H9 (cell line): Measurements from ENCODE around the gene SCN8A. TPM values are rescaled to one million over a fixed set of nuclear protein-coding genes. Genes with fewer than 3 reads are reported as not detected.

Experiments used
- DNase-seq: peaks from one replicate; pipeline ENCODE4 v3.0.0-alpha.2; 2017
- H2AFZ ChIP-seq: one replicate; pipeline ENCODE4 v1.6.1; 2013; ENCODE audit warnings: mild to moderate bottlenecking, low read length, control low read depth, moderate library complexity
- H2AK5ac ChIP-seq: 2 replicates; pipeline ENCODE4 v1.6.1; 2013; ENCODE audit warnings: low read length, control low read depth, mixed read lengths; ENCODE audit not compliant: insufficient read length
- H2BK120ac ChIP-seq: one replicate; pipeline ENCODE4 v1.6.1; 2013; ENCODE audit warnings: low read depth, mild to moderate bottlenecking, low read length, control low read depth, inconsistent platforms; ENCODE audit not compliant: poor library complexity, severe bottlenecking
- H2BK12ac ChIP-seq: 2 replicates; pipeline ENCODE4 v1.6.1; 2013; ENCODE audit warnings: low read length, control low read depth, mixed read lengths, low read depth; ENCODE audit not compliant: insufficient read length
- H2BK15ac ChIP-seq: 2 replicates; pipeline ENCODE4 v1.6.1; 2013; ENCODE audit warnings: low read depth, low read length, control low read depth
- H2BK20ac ChIP-seq: one replicate; pipeline ENCODE4 v1.6.1; 2013; ENCODE audit warnings: low read depth, mild to moderate bottlenecking, low read length, control low read depth, inconsistent platforms; ENCODE audit not compliant: poor library complexity, severe bottlenecking
- H2BK5ac ChIP-seq: 2 replicates; pipeline ENCODE4 v1.6.1; 2013; ENCODE audit warnings: low read length, control low read depth, mixed read lengths; ENCODE audit not compliant: insufficient read length
- H3K14ac ChIP-seq: 2 replicates; pipeline ENCODE4 v1.6.1; 2013; ENCODE audit warnings: low read length, control low read depth; ENCODE audit not compliant: insufficient read depth
- H3K18ac ChIP-seq: 2 replicates; pipeline ENCODE4 v1.6.1; 2013; ENCODE audit warnings: low read depth, mild to moderate bottlenecking, mixed read lengths, low read length, control low read depth; ENCODE audit not compliant: insufficient read length
- H3K23ac ChIP-seq: 2 replicates; pipeline ENCODE4 v1.6.1; 2013; ENCODE audit warnings: low read length, control low read depth, mixed read lengths, low read depth; ENCODE audit not compliant: insufficient read length
- H3K23me2 ChIP-seq: 2 replicates; pipeline ENCODE4 v1.6.1; 2013; ENCODE audit warnings: low read depth, mild to moderate bottlenecking, mixed read lengths, low read length, control low read depth; ENCODE audit not compliant: insufficient read length, poor library complexity, severe bottlenecking
- H3K27ac ChIP-seq: 2 replicates; pipeline ENCODE4 v1.5.1; 2013; ENCODE audit warnings: low read length, control low read depth, mixed read lengths, low read depth; ENCODE audit not compliant: insufficient read length
- H3K27me3 ChIP-seq: 2 replicates; pipeline ENCODE4 v1.6.1; 2013; ENCODE audit warnings: low read length, control low read depth, inconsistent platforms; ENCODE audit not compliant: insufficient read depth
- H3K4ac ChIP-seq: 2 replicates; pipeline ENCODE4 v1.6.1; 2013; ENCODE audit warnings: low read depth, mild to moderate bottlenecking, control low read depth, inconsistent platforms, low read length, moderate library complexity
- H3K4me1 ChIP-seq: 2 replicates; pipeline ENCODE4 v1.6.1; 2013; ENCODE audit warnings: low read length, control low read depth, inconsistent platforms; ENCODE audit not compliant: insufficient read depth
- H3K4me2 ChIP-seq: 2 replicates; pipeline ENCODE4 v1.6.1; 2013; ENCODE audit warnings: low read length, control low read depth, mixed read lengths; ENCODE audit not compliant: insufficient read length, insufficient read depth
- H3K56ac ChIP-seq: 2 replicates; pipeline ENCODE4 v1.6.1; 2013; ENCODE audit warnings: low read depth, mild to moderate bottlenecking, mixed read lengths, low read length, control low read depth; ENCODE audit not compliant: insufficient read length
- H3K79me1 ChIP-seq: 2 replicates; pipeline ENCODE4 v1.6.1; 2013; ENCODE audit warnings: low read depth, mild to moderate bottlenecking, moderate library complexity, low read length, control low read depth, inconsistent platforms; ENCODE audit not compliant: insufficient read depth, poor library complexity, severe bottlenecking
- H3K79me2 ChIP-seq: 2 replicates; pipeline ENCODE4 v1.6.1; 2013; ENCODE audit warnings: low read length, control low read depth, inconsistent platforms; ENCODE audit not compliant: insufficient read depth
- H3K9ac ChIP-seq: 2 replicates; pipeline ENCODE4 v1.6.1; 2013; ENCODE audit warnings: low read length, control low read depth, mixed read lengths; ENCODE audit not compliant: insufficient read length; ENCODE audit errors: extremely low read depth
- H3K9me3 ChIP-seq: one replicate; pipeline ENCODE4 v1.6.1; 2013; ENCODE audit warnings: low read depth, low read length, inconsistent platforms; ENCODE audit not compliant: control insufficient read depth
- H3T11ph ChIP-seq: one replicate; pipeline ENCODE4 v1.6.1; 2013; ENCODE audit warnings: mild to moderate bottlenecking, low read length, control low read depth, inconsistent platforms
- H4K20me1 ChIP-seq: one replicate; pipeline ENCODE4 v1.6.1; 2013; ENCODE audit not compliant: control insufficient read depth, insufficient read length, insufficient read depth
- H4K5ac ChIP-seq: 2 replicates; pipeline ENCODE4 v1.6.1; 2013; ENCODE audit warnings: low read depth, mild to moderate bottlenecking, mixed read lengths, low read length, control low read depth; ENCODE audit not compliant: insufficient read length
- H4K8ac ChIP-seq: replicated peaks from 2 replicates; pipeline ENCODE4 v1.6.1; 2013; ENCODE audit warnings: low read length, control low read depth, mixed read lengths, low read depth; ENCODE audit not compliant: insufficient read length
- H4K91ac ChIP-seq: 2 replicates; pipeline ENCODE4 v1.6.1; 2013; ENCODE audit warnings: low read depth, mild to moderate bottlenecking, moderate library complexity, mixed read lengths, low read length, control low read depth; ENCODE audit not compliant: insufficient read length
- H3K27ac Mint-ChIP-seq, 3 experiments: 2 replicates in 2 of 3; 3 replicates in 1 of 3; pipeline ENCODE4 v1.8.0; 2020 to 2021; ENCODE audit warnings: mixed read lengths in 3 of 3, mild to moderate bottlenecking in 1 of 3, moderate library complexity in 1 of 3
- H3K27me3 Mint-ChIP-seq: 2 replicates; pipeline ENCODE4 v1.8.0; 2021; ENCODE audit warnings: low read depth, mild to moderate bottlenecking, moderate library complexity, mixed read lengths
- H3K36me3 Mint-ChIP-seq, 3 experiments: 2 replicates in 2 of 3; 3 replicates in 1 of 3; pipeline ENCODE4 v1.8.0; 2020 to 2021; ENCODE audit warnings: low read depth in 3 of 3, mixed read lengths in 3 of 3; ENCODE audit not compliant: insufficient read depth in 1 of 3
- H3K4me1 Mint-ChIP-seq, 2 experiments: 2 replicates each; pipeline ENCODE4 v1.8.0; 2020; ENCODE audit warnings: mixed read lengths in 2 of 2
- H3K4me3 Mint-ChIP-seq, 2 experiments: 2 replicates in 1 of 2; 3 replicates in 1 of 2; pipeline ENCODE4 v1.8.0; 2020 to 2021; ENCODE audit warnings: mild to moderate bottlenecking in 2 of 2, mixed read lengths in 2 of 2, moderate library complexity in 1 of 2
- H3K9me3 Mint-ChIP-seq, 2 experiments: 2 replicates in 1 of 2; 3 replicates in 1 of 2; pipeline ENCODE4 v1.8.0; 2020; ENCODE audit warnings: mild to moderate bottlenecking in 2 of 2, mixed read lengths in 2 of 2, moderate library complexity in 1 of 2
- CTCF ChIP-seq: fragments of 200-600 bp; sonication (generic); conservative IDR thresholded peaks from 3 replicates; pipeline ENCODE4 v1.8.0; 2021; ENCODE audit warnings: antibody characterized with exemption, mild to moderate bottlenecking
- WGBS: extraction: QIAGEN DNeasy Blood & Tissue Kit; methylation state at CpG from one replicate; pipeline ENCODE4 v1.1.7; 2013; ENCODE audit warnings: missing lambda C conversion rate, low lambda C conversion rate, mixed read lengths; ENCODE audit not compliant: insufficient read length; ENCODE audit errors: extremely low coverage; 5-methylcytosine and 5-hydroxymethylcytosine counted together
- total RNA-seq: library from RNA; stranded (reverse); gene quantifications from 2 replicates; pipeline ENCODE4 v1.2.1, GENCODE V29; 2021

The SCN8A gene
- total RNA-seq, 1 experiment from 2014 or later = 15.2 TPM

- Histone ChIP-seq H4K8ac (no peak overlapping the region), H2BK120ac (no peak overlapping the region), H3K79me2 (no peaks in the 10 kb centered on the region), H2BK15ac (no peak overlapping the region), H2BK5ac (no peak overlapping the region), H3K27me3 (peaks cover 15% of the 10 kb centered on the region; the same call in 1 of the 2 replicates), H3K27ac (no peak overlapping the region), H2BK12ac (no peak overlapping the region), H4K91ac (no peak overlapping the region), H2AFZ (no peak overlapping the region), H3K9ac (no peak overlapping the region), H3K79me1 (no peaks in the 10 kb centered on the region), H3K9me3 (no peaks in the 10 kb centered on the region), H2BK20ac (no peak overlapping the region), H3K14ac (no peak overlapping the region), H3K56ac (no peak overlapping the region), H3K23ac (no peak overlapping the region), H3K4ac (no peak overlapping the region), H4K20me1 (no peaks in the 10 kb centered on the region), H3K18ac (no peak overlapping the region), H3K23me2 (peaks cover 20% of the 10 kb centered on the region), H4K5ac (no peak overlapping the region), H3T11ph (no peak overlapping the region), H2AK5ac (no peak overlapping the region), H3K4me2 (peak overlapping the region; percentile 77), H3K4me1 (no peaks in the 10 kb centered on the region; the same call in 1 of the 2 replicates)
- H3K9me3 Mint-ChIP-seq = no peaks in the 10 kb centered on the region
- TF ChIP-seq CTCF = 0 out of 3 replicates have a peak, but pooled peaks have one; percentile 10
- H3K27me3 Mint-ChIP-seq = peaks cover 57% of the 10 kb centered on the region
- H3K36me3 Mint-ChIP-seq = peaks cover 0 to 14% (median 9%) of the 10 kb centered on the region in 3 experiments; a peak in 4 of 7 replicates
- peak; percentile 84 for DNase-seq
- WGBS = no CpG with 5 or more reads among the region's 59 CpGs
- peaks cover 43 to 62% of the 10 kb centered on the region in 2 experiments for H3K4me1 Mint-ChIP-seq
- peak overlapping the region; percentile 73 to 87 for H3K4me3 Mint-ChIP-seq
- no peak overlapping the region; a peak in 1 of 7 replicates for H3K27ac Mint-ChIP-seq
Observed at GRCh38 chr12:51846911-51847642, 256.0 kb downstream of the SCN8A start.
